GM12878 (cell line): ENCODE results near the gene LGI2. TPM values are rescaled to one million over a fixed set of nuclear protein-coding genes. Genes with fewer than 3 reads are reported as not detected.

Experiments used
- ATAC-seq: fragments of 200-7000 bp; cut with Tn5 transposase; 3 replicates; pipeline ENCODE4 v1.9.1; 2020; ENCODE audit warnings: mild to moderate bottlenecking, moderate library complexity
- BruUV-seq: library from RNA; stranded (reverse); fragments of 400-500 nt; replicated peaks from 2 replicates; lab custom pipeline; 2021; lab: Mats Ljungman, UMichigan
- CTCF ChIA-PET: fragments of 300-600 bp; sonication (Branson Sonifier 250); formaldehyde crosslinking; extraction: SDS; loops from one replicate; lab custom pipeline; 2021; ENCODE audit warnings: inconsistent platforms; lab: Yijun Ruan, JAX
- POLR2A ChIA-PET: fragments of 350-600 bp; formaldehyde crosslinking; extraction: SDS; loops from one replicate; lab custom pipeline; 2021; ENCODE audit warnings: inconsistent platforms; lab: Charles Lee
- RAD21 ChIA-PET: fragments of 300-600 bp; sonication (Branson Sonifier 250); formaldehyde crosslinking; loops from one replicate; lab custom pipeline; 2023; ENCODE audit warnings: antibody characterized with exemption; ENCODE audit not compliant: unreplicated experiment; lab: Charles Lee
- SMC1A ChIA-PET: fragments of 300-600 bp; sonication (Branson Sonifier 250); formaldehyde crosslinking; loops from one replicate; lab custom pipeline; 2023; ENCODE audit not compliant: unreplicated experiment, uncharacterized antibody; lab: Charles Lee
- DNase-seq: peaks from one replicate; pipeline ENCODE4 v3.0.0-alpha.2; 2011; ENCODE audit warnings: low read depth, low spot score
- FAIRE-seq: peaks from 3 replicates; lab custom pipeline; 2011; peaks lifted over from hg19 to GRCh38; lab: Jason Lieb, UNC
- H2AFZ ChIP-seq: 2 replicates; pipeline ENCODE4 v1.6.0; 2011; ENCODE audit warnings: low read depth, low read length, control low read depth; ENCODE audit not compliant: control insufficient read depth
- H3K27ac ChIP-seq: 2 replicates; pipeline ENCODE4 v1.5.1; 2011; ENCODE audit warnings: control low read depth; ENCODE audit not compliant: control insufficient read depth, insufficient read depth
- H3K27me3 ChIP-seq, 2 experiments: replicated peaks in 1 of 2; 2 replicates each; pipeline versions ENCODE4 v1.6.0 to v1.6.1; 2011; ENCODE audit warnings: low read length in 1 of 2; ENCODE audit not compliant: control insufficient read depth in 2 of 2, insufficient read depth in 2 of 2
- H3K36me3 ChIP-seq, 2 experiments: 2 replicates each; pipeline ENCODE4 v1.5.1; 2011; ENCODE audit warnings: low read length in 1 of 2; ENCODE audit not compliant: control insufficient read depth in 2 of 2, insufficient read depth in 2 of 2
- H3K4me1 ChIP-seq: 2 replicates; pipeline ENCODE4 v1.6.1; 2011; ENCODE audit warnings: mild to moderate bottlenecking, low read length, moderate library complexity, mixed read lengths; ENCODE audit not compliant: control insufficient read depth, insufficient read depth
- H3K4me2 ChIP-seq: 2 replicates; pipeline ENCODE4 v1.6.0; 2011; ENCODE audit warnings: control low read depth; ENCODE audit not compliant: control insufficient read depth, insufficient read depth
- H3K4me3 ChIP-seq: fragments of 200-600 bp; sonication (generic); 2 replicates; pipeline ENCODE4 v1.5.1; 2016
- H3K79me2 ChIP-seq: 2 replicates; pipeline ENCODE4 v1.6.0; 2011; ENCODE audit warnings: low read length; ENCODE audit not compliant: control insufficient read depth, insufficient read depth
- H3K9ac ChIP-seq: 2 replicates; pipeline ENCODE4 v1.8.0; 2011; ENCODE audit warnings: low read length, control low read depth, mixed read lengths; ENCODE audit not compliant: control insufficient read depth, insufficient read depth
- H3K9me3 ChIP-seq: replicated peaks from 3 replicates; pipeline ENCODE4 v1.5.1; 2011; ENCODE audit warnings: mild to moderate bottlenecking, low read length; ENCODE audit not compliant: control insufficient read depth, insufficient read depth
- H4K20me1 ChIP-seq: 2 replicates; pipeline ENCODE4 v1.6.0; 2011; ENCODE audit not compliant: control insufficient read depth, insufficient read depth
- ATF7 ChIP-seq: fragments of 450-650 bp; IDR thresholded peaks from 2 replicates; pipeline ENCODE4 v1.6.1; 2016; ENCODE audit warnings: low read depth, mild to moderate bottlenecking
- CHD2 ChIP-seq: IDR thresholded peaks from 2 replicates; pipeline ENCODE4 v1.6.1; 2011; ENCODE audit warnings: low read depth, low read length, improper control_type of control experiment, borderline replicate concordance
- E2F8 ChIP-seq: fragments of 450-650 bp; IDR thresholded peaks from 2 replicates; pipeline ENCODE4 v1.6.1; 2018; ENCODE audit warnings: mild to moderate bottlenecking, low read depth, moderate library complexity; ENCODE audit not compliant: partially characterized antibody
- FOXM1 ChIP-seq: IDR thresholded peaks from 2 replicates; pipeline ENCODE4 v1.6.1; 2012; ENCODE audit warnings: low read depth, mild to moderate bottlenecking, inconsistent platforms, low read length, moderate library complexity
- GABPA ChIP-seq: IDR thresholded peaks from 2 replicates; pipeline ENCODE4 v1.6.1; 2014; ENCODE audit warnings: antibody characterized with exemption, low read depth, mild to moderate bottlenecking, inconsistent platforms
- HCFC1 ChIP-seq: fragments of 150-350 bp; IDR thresholded peaks from 2 replicates; pipeline ENCODE4 v1.6.1; 2014; ENCODE audit warnings: low read length
- KAT2A ChIP-seq: conservative IDR thresholded peaks from 2 replicates; pipeline ENCODE4 v1.6.1; 2011; ENCODE audit warnings: low read depth, low read length; ENCODE audit not compliant: control insufficient read depth
- KLF5 ChIP-seq: fragments of 450-650 bp; IDR thresholded peaks from 2 replicates; pipeline ENCODE4 v1.6.1; 2014; ENCODE audit warnings: mild to moderate bottlenecking; ENCODE audit not compliant: partially characterized antibody
- LARP7 ChIP-seq: fragments of 450-650 bp; IDR thresholded peaks from 2 replicates; pipeline ENCODE4 v1.6.1; 2017; ENCODE audit warnings: mild to moderate bottlenecking
- NKRF ChIP-seq: fragments of 450-650 bp; conservative IDR thresholded peaks from 2 replicates; pipeline ENCODE4 v1.6.1; 2017; ENCODE audit warnings: mild to moderate bottlenecking, moderate library complexity
- NRF1 ChIP-seq: conservative IDR thresholded peaks from 2 replicates; pipeline ENCODE4 v1.6.1; 2011; ENCODE audit warnings: mild to moderate bottlenecking, low read depth, low read length, improper control_type of control experiment
- POLR2AphosphoS2 ChIP-seq: IDR thresholded peaks from 2 replicates; pipeline ENCODE4 v1.6.1; 2011; ENCODE audit warnings: low read depth, mild to moderate bottlenecking, low read length, improper control_type of control experiment, moderate library complexity
- STAT1 ChIP-seq: fragments of 450-650 bp; conservative IDR thresholded peaks from 2 replicates; pipeline ENCODE4 v1.6.1; 2014; ENCODE audit warnings: antibody characterized with exemption, mild to moderate bottlenecking
- USF2 ChIP-seq: IDR thresholded peaks from 2 replicates; pipeline ENCODE4 v1.6.1; 2011; ENCODE audit warnings: low read depth, low read length, improper control_type of control experiment, borderline replicate concordance
- ZBTB33 ChIP-seq: fragments of 450-650 bp; IDR thresholded peaks from 2 replicates; pipeline ENCODE4 v1.6.1; 2017; ENCODE audit warnings: mild to moderate bottlenecking
- ZNF24 ChIP-seq: fragments of 450-650 bp; IDR thresholded peaks from 2 replicates; pipeline ENCODE4 v1.6.1; 2017; ENCODE audit warnings: antibody characterized with exemption, mild to moderate bottlenecking
- WGBS: methylation state at CpG from one replicate; pipeline ENCODE4 v1.1.6; 2016; ENCODE audit warnings: low lambda C conversion rate; ENCODE audit not compliant: insufficient replicate concordance, insufficient coverage; ENCODE audit errors: missing lambda C conversion rate; 5-methylcytosine and 5-hydroxymethylcytosine counted together
- in situ Hi-C: fragments of 300-500 bp; cut with MboI; formaldehyde crosslinking; loops from 9 replicates; pipeline ENCODE4 v1.14.3; 2018; ENCODE audit warnings: mixed read lengths
- intact Hi-C: fragments of 100-400 bp; cut with micrococcal nuclease; formaldehyde crosslinking; loops from one replicate; pipeline ENCODE4 v1.14.2; 2022; ENCODE audit not compliant: unreplicated experiment
- polyA plus RNA-seq, 11 experiments: library from polyadenylated mRNA; depleted of rRNA in 4 of 11; unstranded in 6 of 11; stranded (reverse) in 5 of 11; fragments of >200 nt; fragmentation: Nextera tagmentation in 4 of 11; fragmentation: Illumina TruSeq in 1 of 11; extraction: Ambion mirVana in 4 of 11; extraction: Trizol in 1 of 11; gene quantifications; 1 replicate in 1 of 11; 2 replicates in 10 of 11; pipeline versions ENCODE4 v1.2.1 to v1.2.3, GENCODE V29; 2011 to 2016; ENCODE audit warnings: inconsistent platforms in 2 of 11, missing spikeins in 2 of 11, low read depth in 1 of 11
- total RNA-seq, 4 experiments: library from RNA; depleted of rRNA in 3 of 4; stranded (reverse); fragments of >200 nt in 3 of 4; fragmentation: Illumina TruSeq in 1 of 4; extraction: Trizol in 1 of 4; gene quantifications; 2 replicates each; pipeline versions ENCODE4 v1.2.1 to v1.2.3, GENCODE V29; 2013 to 2021

The LGI2 gene
- total and polyA plus RNA-seq, 10 of the 15 experiments (the other 5 are each of a cell fraction or from before 2014, with no cell fraction given) = not detected

GRCh38 chr4:25063116-25063515, 32.4 kb upstream of the LGI2 start (continued):
- no peak for TF ChIP-seq NRF1
- TF ChIP-seq GABPA = no peak
- TF ChIP-seq FOXM1 = no peak
- TF ChIP-seq CHD2 = no peak
- no peak for TF ChIP-seq ATF7
- TF ChIP-seq HCFC1 = no peak

GRCh38 chr4:25062098-25062497, 31.4 kb upstream of the LGI2 start:
- no peak for ATAC-seq
- BruUV-seq = no TSS peak
- intact Hi-C loops = no loop called here
- no peak overlapping the region for H3K9ac ChIP-seq
- ChIA-PET SMC1A (no interaction called here), RAD21 (no interaction called here), POLR2A (no interaction called here), CTCF (no interaction called here)
- H3K9me3 ChIP-seq = no peaks in the 10 kb centered on the region
- WGBS = 86% methylated on average over 1 of the region's 1 CpG
- no peak for FAIRE-seq
- H4K20me1 ChIP-seq = no peaks in the 10 kb centered on the region
- H3K27me3 ChIP-seq = 0 out of 4 replicates have a peak, but pooled peaks cover 0 to 1% of the 10 kb centered on the region in 2 experiments
- no peak for DNase-seq
- H2AFZ ChIP-seq = no peak overlapping the region
- H3K4me1 ChIP-seq = no peaks in the 10 kb centered on the region
- H3K4me3 ChIP-seq = no peak overlapping the region
- H3K4me2 ChIP-seq = no peak overlapping the region
- no peaks in the 10 kb centered on the region for H3K36me3 ChIP-seq
- no peaks in the 10 kb centered on the region for H3K79me2 ChIP-seq
- in situ Hi-C loops = no loop called here
- no peak overlapping the region for H3K27ac ChIP-seq
- TF ChIP-seq ZBTB33 (no peak), KLF5 (no peak), E2F8 (no peak), LARP7 (no peak), POLR2AphosphoS2 (no peak), ZNF24 (no peak), NKRF (no peak), STAT1 (no peak), NRF1 (no peak), KAT2A (no peak), USF2 (no peak)
